Skeletal muscle tissue (tissue), 4 donors: ENCODE results near the gene MRPL51. TPM values are rescaled to one million over a fixed set of nuclear protein-coding genes. Genes with fewer than 3 reads are reported as not detected.
"Not testable (repeated sequence)": the region's sequence is repeated elsewhere in the genome, so short reads cannot be mapped to it uniquely, and the experiment has no call there.

Source experiments
- H3K27ac ChIP-seq: one replicate; pipeline ENCODE4 v1.7.0; 2013; ENCODE audit warnings: mild to moderate bottlenecking, low read depth, low read length, inconsistent platforms
- H3K27me3 ChIP-seq, 3 donors: one replicate each; pipeline ENCODE4 v1.7.0; 2013; ENCODE audit warnings: low read length in 3 of 3; ENCODE audit not compliant: control insufficient read depth in 3 of 3, insufficient read depth in 3 of 3
- H3K36me3 ChIP-seq, 3 donors: one replicate each; pipeline ENCODE4 v1.7.0; 2013; ENCODE audit warnings: low read length in 3 of 3; ENCODE audit not compliant: control insufficient read depth in 3 of 3, insufficient read depth in 3 of 3
- H3K4me1 ChIP-seq, 3 donors: one replicate each; pipeline ENCODE4 v1.7.0; 2013; ENCODE audit warnings: low read length in 3 of 3, mild to moderate bottlenecking in 3 of 3; ENCODE audit not compliant: control insufficient read depth in 3 of 3, insufficient read depth in 3 of 3
- H3K4me3 ChIP-seq, 3 donors: one replicate each; pipeline ENCODE4 v1.7.0; 2013; ENCODE audit warnings: low read length in 3 of 3
- H3K9ac ChIP-seq, 3 donors: one replicate each; pipeline ENCODE4 v1.7.0; 2013; ENCODE audit warnings: low read length in 3 of 3, mild to moderate bottlenecking in 3 of 3, moderate library complexity in 2 of 3, low read depth in 1 of 3
- H3K9me3 ChIP-seq, 3 donors: one replicate each; pipeline ENCODE4 v1.7.0; 2013; ENCODE audit warnings: low read length in 3 of 3; ENCODE audit not compliant: control insufficient read depth in 3 of 3
- total RNA-seq: library from RNA; depleted of rRNA; stranded (reverse); fragments of >200 nt; gene quantifications from one replicate; pipeline ENCODE4 v1.2.3, GENCODE V29; 2014
- donor health status: Osteomylitis.

Gene MRPL51
- total RNA-seq, 1 donor from 2014 or later, result 141 TPM

DNA sequence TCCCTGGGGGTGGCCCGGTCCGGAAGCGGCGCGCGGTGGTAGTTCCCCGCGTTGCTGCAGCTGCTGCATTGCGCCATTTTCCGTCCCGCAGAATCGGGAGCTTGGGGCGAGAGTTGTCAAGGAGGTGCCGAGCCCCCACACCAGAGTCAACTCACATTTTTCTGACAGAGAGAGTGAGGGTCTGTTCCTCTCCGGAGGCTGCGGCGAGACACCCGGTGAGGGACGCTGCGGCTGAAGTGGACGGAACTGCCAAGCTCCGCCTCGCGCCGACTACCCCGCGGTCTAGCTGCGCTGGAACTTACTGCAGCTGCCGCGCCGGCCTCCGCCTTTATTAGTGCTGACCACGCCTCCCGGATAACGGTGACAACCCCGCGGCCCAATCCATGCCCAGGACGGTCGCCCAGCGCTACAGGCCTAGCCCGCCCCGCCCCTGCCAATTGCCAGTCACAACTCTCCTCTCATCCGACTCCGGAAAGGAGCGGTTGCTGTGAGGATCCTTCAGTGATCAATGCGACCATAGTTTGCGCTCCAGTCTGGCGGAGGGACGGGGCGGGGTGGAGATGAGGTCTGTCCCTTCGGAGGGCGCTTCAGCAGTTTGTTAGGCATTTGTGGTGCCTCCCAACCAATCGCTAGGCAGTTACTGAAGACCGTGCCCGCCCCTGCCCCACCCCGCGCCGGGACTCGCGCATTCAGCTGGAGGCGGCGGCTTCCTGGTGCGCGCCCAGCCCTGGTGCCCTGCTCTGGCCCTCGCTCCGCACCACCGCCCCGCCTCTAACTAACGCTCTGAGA, 22.5 kb downstream of the MRPL51 start, which contains the start of gene VAMP1:
Gene VAMP1 (minus strand): TSS at position 303 of the 789 bp plus-strand sequence. CDS start 146 bp downstream, at position 157.
- H3K27me3 ChIP-seq, result no peaks in the 10 kb centered on the region
- H3K9ac ChIP-seq, result peak within 1 kb of the TSS; percentile 81 to 90 (median 86)

DNA sequence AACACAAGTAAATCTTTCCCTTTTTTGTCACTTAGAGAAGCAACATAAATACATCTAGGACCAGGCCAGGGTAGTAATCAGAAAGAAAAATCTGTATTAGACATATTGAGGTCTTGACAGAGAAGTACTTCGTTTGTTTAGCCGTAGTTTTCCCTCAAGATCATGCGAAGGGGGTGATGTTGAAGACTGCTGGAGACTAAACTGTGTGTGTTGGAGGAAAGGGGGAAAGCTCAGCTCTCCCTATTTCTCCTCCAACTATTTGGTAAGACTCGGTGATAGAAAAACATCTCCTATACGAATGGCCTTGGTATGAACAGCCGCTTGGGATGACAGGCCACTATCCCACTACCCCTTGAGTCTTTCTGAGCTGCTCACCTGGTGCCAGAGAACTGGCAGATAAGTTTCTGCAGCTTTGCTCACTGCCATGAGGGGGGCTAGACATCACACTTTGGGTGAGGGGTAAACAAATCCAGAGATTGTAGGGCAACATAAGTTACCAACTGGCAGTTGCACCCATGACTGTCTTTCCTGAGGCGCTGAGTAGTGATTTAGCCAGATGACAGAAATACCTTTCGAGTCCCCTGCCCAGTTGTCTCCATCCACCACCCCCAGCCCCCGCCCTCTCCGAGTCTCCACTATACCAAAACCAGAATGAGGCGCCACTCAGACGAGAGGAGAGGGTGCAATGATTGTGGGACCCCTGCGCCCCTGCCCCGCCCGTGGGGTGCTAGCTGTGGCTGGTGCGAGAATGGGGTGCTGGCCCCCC, 23.3 kb downstream of the MRPL51 start:
- Histone ChIP-seq H3K4me1 (peaks cover 14 to 24% (median 22%) of the 10 kb centered on the region in 3 donors), H3K9me3 (no peaks in the 10 kb centered on the region), H3K27ac (peak overlapping the region; percentile 86), H3K4me3 (peak overlapping the region; percentile 66 to 93 (median 78)), H3K36me3 (peaks cover 8 to 18% (median 11%) of the 10 kb centered on the region in 3 donors), H3K27me3 (no peaks in the 10 kb centered on the region), H3K9ac (peak overlapping the region; percentile 81 to 90 (median 84))

More for the DNA sequence above, 22.5 kb downstream of the MRPL51 start, which contains the start of gene VAMP1:
- Histone ChIP-seq H3K9me3 (no peaks in the 10 kb centered on the region), H3K4me1 (peaks cover 14 to 24% (median 22%) of the 10 kb centered on the region in 3 donors), H3K27ac (peak within 1 kb of the TSS; percentile 86), H3K4me3 (peak within 1 kb of the TSS; percentile 66 to 93 (median 78)), H3K36me3 (peaks cover 3 to 12% (median 9%) of the 10 kb centered on the region in 3 donors)

DNA sequence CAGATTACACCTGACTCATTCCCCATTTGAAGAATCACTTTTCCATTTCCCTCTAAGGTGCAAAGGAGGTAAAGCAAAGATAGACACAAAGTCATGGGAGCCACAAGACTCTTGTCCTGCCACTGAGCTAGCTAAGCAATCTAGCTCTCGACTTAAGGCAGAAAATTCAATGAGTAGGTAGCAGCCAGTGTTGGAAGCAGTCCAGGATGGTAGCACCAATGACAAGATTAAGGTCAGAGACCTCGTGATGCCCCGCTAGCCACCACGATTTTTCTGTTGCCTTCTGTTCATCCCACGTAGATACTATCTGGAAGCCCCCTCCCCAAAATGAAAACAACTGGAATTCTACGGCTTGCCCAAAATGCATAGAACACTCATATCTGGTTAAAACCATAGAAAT, 24.0 kb downstream of the MRPL51 start:
- Histone ChIP-seq H3K9ac (peak overlapping the region in 2 of 3 donors; percentile 2 to 81), H3K4me3 (peak overlapping the region in 2 of 3 donors; percentile 66 to 93), H3K4me1 (peaks cover 14 to 24% (median 22%) of the 10 kb centered on the region in 3 donors), H3K27ac (peak overlapping the region; percentile 86), H3K27me3 (no peaks in the 10 kb centered on the region), H3K9me3 (no peaks in the 10 kb centered on the region), H3K36me3 (peaks cover 15 to 25% (median 18%) of the 10 kb centered on the region in 3 donors)

DNA sequence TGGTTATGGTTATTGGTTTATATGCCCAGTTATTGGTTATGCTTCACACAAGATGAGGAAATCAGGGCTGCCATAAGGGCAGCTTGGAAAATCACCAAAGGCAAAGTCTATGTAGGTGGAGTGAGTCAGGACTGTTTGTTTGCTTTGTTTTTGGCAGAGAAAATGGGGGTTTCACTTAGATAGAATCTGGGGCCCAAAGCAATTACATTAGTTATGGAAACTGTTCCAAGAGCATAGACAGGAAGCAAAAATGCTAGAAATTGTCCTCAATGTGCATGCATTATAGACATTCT, 24.8 kb downstream of the MRPL51 start:
- Histone ChIP-seq H3K27ac (no peak overlapping the region), H3K4me1 (peaks cover 14 to 24% (median 22%) of the 10 kb centered on the region in 3 donors)

DNA sequence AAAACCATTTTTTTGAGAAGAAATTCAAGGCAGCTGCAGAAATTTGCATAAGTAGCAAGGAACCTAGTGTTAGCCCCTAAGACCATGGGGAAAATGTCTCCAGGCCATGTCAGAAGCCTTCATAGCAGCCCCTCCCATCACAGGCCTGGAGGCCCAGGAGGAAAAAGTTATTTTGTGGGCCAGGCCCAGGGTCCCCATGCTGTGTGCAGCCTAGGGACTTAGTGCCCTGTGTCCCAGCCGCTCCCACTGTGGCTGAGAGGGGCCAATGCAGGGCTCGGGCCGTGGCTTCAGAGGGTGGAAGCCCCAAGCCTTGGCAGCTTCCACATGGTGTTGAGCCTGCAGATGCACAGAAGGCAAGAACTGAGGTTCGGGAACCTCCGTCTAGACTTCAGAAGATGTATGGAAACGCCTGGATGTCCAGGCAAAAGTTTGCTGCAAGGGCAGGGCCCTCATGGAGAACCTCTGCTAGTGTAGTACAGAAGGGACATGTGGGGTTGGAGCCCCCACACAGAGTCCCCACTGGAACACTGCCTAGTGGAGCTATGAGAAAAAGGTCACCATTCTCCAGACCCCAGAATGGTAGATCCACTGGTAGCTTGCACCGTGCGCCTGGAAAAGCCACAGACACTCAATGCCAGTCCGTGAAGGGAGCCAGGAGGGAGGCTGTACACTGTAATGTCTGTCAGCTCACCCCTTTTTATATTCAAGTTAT, 25.3 kb downstream of the MRPL51 start:
- peaks cover 14 to 26% (median 22%) of the 10 kb centered on the region in 3 donors for H3K4me1 ChIP-seq
- H3K27me3 ChIP-seq, H3K27ac ChIP-seq: not testable (repeated sequence)

More for the DNA sequence above, 24.8 kb downstream of the MRPL51 start:
- Histone ChIP-seq H3K36me3 (peaks cover 21 to 33% (median 23%) of the 10 kb centered on the region in 3 donors), H3K4me3 (no peak overlapping the region), H3K9ac (no peak overlapping the region), H3K9me3 (no peaks in the 10 kb centered on the region), H3K27me3 (no peaks in the 10 kb centered on the region)

DNA sequence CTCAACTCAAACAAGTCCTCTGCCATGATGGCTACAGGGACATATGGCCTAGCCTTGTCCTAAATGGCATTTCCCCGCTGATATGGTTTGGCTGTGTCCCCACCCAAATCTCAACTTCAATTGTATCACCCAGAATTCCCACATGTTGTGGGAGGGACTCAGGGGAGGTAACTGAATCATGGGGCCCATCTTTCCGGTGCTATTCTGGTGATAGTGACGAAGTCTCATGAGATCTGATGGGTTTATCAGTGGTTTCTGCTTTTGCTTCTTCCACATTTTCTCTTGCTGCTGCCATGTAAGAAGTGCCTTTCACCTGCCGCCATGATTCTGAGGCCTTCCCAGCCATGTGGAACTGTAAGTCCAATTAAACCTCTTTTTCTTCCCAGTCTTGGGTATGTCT, 26.3 kb downstream of the MRPL51 start:
- H3K36me3 ChIP-seq, result peaks cover 36 to 48% (median 37%) of the 10 kb centered on the region in 3 donors
- H3K4me1 ChIP-seq, result peaks cover 20 to 30% (median 22%) of the 10 kb centered on the region in 3 donors
- H3K9ac ChIP-seq, H3K9me3 ChIP-seq, H3K27me3 ChIP-seq, H3K27ac ChIP-seq, H3K4me3 ChIP-seq: not testable (repeated sequence)

More for the DNA sequence above, 25.3 kb downstream of the MRPL51 start:
- not testable (repeated sequence) for H3K9ac ChIP-seq, H3K9me3 ChIP-seq, H3K4me3 ChIP-seq
- peaks cover 26 to 38% (median 28%) of the 10 kb centered on the region in 3 donors for H3K36me3 ChIP-seq

DNA sequence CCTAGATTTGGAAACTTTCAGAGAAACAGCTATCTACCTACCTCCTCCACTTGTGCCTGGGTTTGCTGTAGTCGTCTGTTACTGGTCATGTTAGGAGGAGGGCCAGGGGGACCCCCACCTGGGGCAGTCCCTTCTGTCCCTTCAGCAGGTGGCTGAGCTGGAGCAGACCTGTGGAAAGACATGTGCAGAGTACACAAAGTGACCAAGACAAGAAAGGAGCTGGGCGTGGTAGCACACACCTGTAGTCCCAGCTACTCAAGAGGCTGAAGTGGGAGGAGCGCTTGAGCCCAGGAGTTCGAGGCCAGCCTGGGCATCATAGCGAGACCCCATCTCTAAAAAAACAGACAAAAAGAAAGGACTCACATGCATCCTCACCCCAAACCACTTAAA, 26.9 kb downstream of the MRPL51 start:
- Histone ChIP-seq H3K9me3 (no peaks in the 10 kb centered on the region), H3K4me1 (peaks cover 22 to 33% (median 23%) of the 10 kb centered on the region in 3 donors), H3K36me3 (peaks cover 42 to 53% (median 42%) of the 10 kb centered on the region in 3 donors), H3K4me3 (no peak overlapping the region), H3K27me3 (no peaks in the 10 kb centered on the region), H3K27ac (no peak overlapping the region), H3K9ac (peak overlapping the region in 1 of 3 donors; percentile 11)

DNA sequence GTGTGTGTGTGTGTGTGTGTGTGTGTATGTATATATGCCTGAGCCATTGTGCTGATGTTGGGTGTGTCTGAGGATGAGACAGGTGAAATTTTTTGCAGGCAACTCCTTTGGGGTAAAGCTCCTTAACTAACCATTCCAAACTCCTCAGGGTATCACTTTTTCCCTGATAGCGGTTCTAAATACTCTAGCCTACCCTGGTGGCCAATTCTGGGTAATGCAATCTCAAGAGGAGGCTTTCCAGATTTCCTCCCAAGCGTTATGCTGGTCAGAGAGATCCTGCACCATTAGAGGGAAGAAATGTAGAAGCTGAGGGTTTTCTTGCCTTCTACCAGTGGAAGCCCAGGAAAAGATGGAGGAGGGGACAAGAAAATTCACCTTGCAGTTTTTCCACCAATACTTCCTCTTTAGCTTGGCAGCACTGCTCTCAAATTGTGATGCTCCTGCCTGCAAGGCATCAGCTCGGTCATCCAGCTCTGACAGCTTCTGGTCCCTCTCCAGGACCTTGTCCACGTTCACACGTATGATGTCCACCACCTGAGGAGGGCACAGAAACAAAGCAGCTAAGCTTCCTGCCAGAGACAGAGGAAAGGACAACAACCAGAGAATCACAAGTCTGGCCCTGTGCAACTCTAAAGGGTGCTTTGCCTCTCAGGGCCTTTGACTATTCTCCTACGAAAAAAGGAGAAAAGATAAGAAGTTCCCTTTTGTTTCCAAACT, 27.4 kb downstream of the MRPL51 start:
- no peaks in the 10 kb centered on the region for H3K9me3 ChIP-seq
- H3K27ac ChIP-seq, result no peak overlapping the region
- H3K4me3 ChIP-seq, result no peak overlapping the region
- peaks cover 24 to 33% (median 26%) of the 10 kb centered on the region in 3 donors for H3K4me1 ChIP-seq
- H3K27me3 ChIP-seq, result no peaks in the 10 kb centered on the region
- peak overlapping the region in 2 of 3 donors; percentile 2 to 11 for H3K9ac ChIP-seq
- peaks cover 47 to 59% (median 47%) of the 10 kb centered on the region in 3 donors for H3K36me3 ChIP-seq

DNA sequence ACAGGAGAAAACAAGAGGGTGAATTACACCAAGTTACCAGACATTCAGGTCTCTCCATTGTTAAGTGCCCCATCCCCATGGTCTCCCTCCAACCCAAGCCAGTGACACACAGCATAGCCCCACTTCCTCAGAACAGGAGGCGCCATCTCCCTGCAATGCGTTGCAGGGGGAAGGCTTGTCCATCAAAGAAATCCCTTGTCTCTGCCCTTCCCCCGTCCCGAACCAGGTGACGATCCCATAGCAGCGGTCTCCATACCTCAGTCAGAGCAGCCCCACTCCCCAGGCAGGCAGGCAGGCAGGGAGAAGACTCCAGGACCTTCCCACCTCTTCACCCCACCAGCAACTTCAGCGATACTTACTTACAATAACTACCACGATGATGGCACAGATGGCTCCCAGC, 28.5 kb downstream of the MRPL51 start:
- no peak overlapping the region for H3K27ac ChIP-seq
- no peak overlapping the region for H3K9ac ChIP-seq

More for the DNA sequence above, 28.5 kb downstream of the MRPL51 start:
- Histone ChIP-seq H3K9me3 (no peaks in the 10 kb centered on the region), H3K4me1 (peaks cover 19 to 31% (median 23%) of the 10 kb centered on the region in 3 donors), H3K4me3 (no peak overlapping the region), H3K27me3 (no peaks in the 10 kb centered on the region), H3K36me3 (peaks cover 49 to 60% (median 52%) of the 10 kb centered on the region in 3 donors)
